GM23338 (cell line): ENCODE measurements around the gene RABGAP1L. TPM values are rescaled to one million over a fixed set of nuclear protein-coding genes. Genes with fewer than 3 reads are reported as not detected.

Experiments used
- ATAC-seq: fragments of 200-7000 bp; cut with Tn5 transposase; 3 replicates; pipeline ENCODE4 v1.9.1; 2020
- DNase-seq: peaks from one replicate; pipeline ENCODE4 v3.0.0-alpha.2; 2015; ENCODE audit warnings: low spot score
- H2AFZ ChIP-seq: fragments of 200-600 bp; sonication (generic); 2 replicates; pipeline ENCODE4 v1.8.0; 2016; ENCODE audit warnings: antibody characterized with exemption, mild to moderate bottlenecking, moderate library complexity
- H3F3A ChIP-seq: fragments of 200-600 bp; sonication (generic); replicated peaks from 2 replicates; pipeline ENCODE4 v1.8.0; 2017; ENCODE audit warnings: antibody characterized with exemption, mixed run types, low read depth
- H3K27ac ChIP-seq: fragments of 200-600 bp; sonication (generic); 2 replicates; pipeline ENCODE4 v1.6.1; 2016; ENCODE audit warnings: low read depth
- H3K27me3 ChIP-seq: fragments of 200-600 bp; sonication (generic); 2 replicates; pipeline ENCODE4 v1.8.0; 2016; ENCODE audit warnings: mild to moderate bottlenecking, mixed run types, moderate library complexity; ENCODE audit not compliant: insufficient read depth
- H3K36me3 ChIP-seq: fragments of 200-600 bp; sonication (generic); 2 replicates; pipeline ENCODE4 v1.8.0; 2016; ENCODE audit warnings: mild to moderate bottlenecking; ENCODE audit not compliant: insufficient read depth
- H3K4me1 ChIP-seq: fragments of 200-600 bp; sonication (generic); 2 replicates; pipeline ENCODE4 v1.8.0; 2016; ENCODE audit warnings: mild to moderate bottlenecking, moderate library complexity; ENCODE audit not compliant: insufficient read depth
- H3K4me2 ChIP-seq: fragments of 200-600 bp; sonication (generic); 2 replicates; pipeline ENCODE4 v1.7.1; 2017; ENCODE audit warnings: mixed run types
- H3K4me3 ChIP-seq: fragments of 200-600 bp; sonication (generic); 2 replicates; pipeline ENCODE4 v1.6.1; 2016; ENCODE audit warnings: mixed run types
- H3K79me2 ChIP-seq: fragments of 200-600 bp; sonication (generic); replicated peaks from 2 replicates; pipeline ENCODE4 v1.8.0; 2017; ENCODE audit warnings: mild to moderate bottlenecking; ENCODE audit not compliant: insufficient read depth
- H3K9me2 ChIP-seq: fragments of 200-600 bp; sonication (generic); 2 replicates; pipeline ENCODE4 v1.8.0; 2017; ENCODE audit not compliant: insufficient read depth
- H4K20me1 ChIP-seq: fragments of 200-600 bp; sonication (generic); replicated peaks from 2 replicates; pipeline ENCODE4 v1.8.0; 2017; ENCODE audit warnings: mild to moderate bottlenecking; ENCODE audit not compliant: insufficient read depth
- H3K27ac Mint-ChIP-seq: 2 replicates; pipeline ENCODE4 v1.8.0; 2020; ENCODE audit warnings: inconsistent platforms, mild to moderate bottlenecking, moderate library complexity, mixed read lengths
- H3K27me3 Mint-ChIP-seq: 3 replicates; pipeline ENCODE4 v1.8.0; 2022; ENCODE audit warnings: low read depth, mild to moderate bottlenecking, moderate library complexity, mixed read lengths, inconsistent platforms; ENCODE audit not compliant: insufficient read depth, poor library complexity
- H3K36me3 Mint-ChIP-seq: 3 replicates; pipeline ENCODE4 v1.8.0; 2021; ENCODE audit warnings: low read depth, mild to moderate bottlenecking, inconsistent platforms, moderate library complexity, mixed read lengths
- H3K4me1 Mint-ChIP-seq: 3 replicates; pipeline ENCODE4 v1.8.0; 2020; ENCODE audit warnings: mild to moderate bottlenecking, inconsistent platforms, mixed read lengths
- H3K4me3 Mint-ChIP-seq: 3 replicates; pipeline ENCODE4 v1.8.0; 2021; ENCODE audit warnings: moderate library complexity, mild to moderate bottlenecking, inconsistent platforms, mixed read lengths
- H3K9me3 Mint-ChIP-seq: 3 replicates; pipeline ENCODE4 v1.8.0; 2020; ENCODE audit warnings: moderate library complexity, mild to moderate bottlenecking, inconsistent platforms, mixed read lengths
- CTCF ChIP-seq, 2 experiments: fragments of 200-600 bp in 1 of 2; sonication (generic) in 1 of 2; conservative IDR thresholded peaks; 2 replicates each; pipeline versions ENCODE4 v1.5.1 to v1.6.1; 2016 to 2017; ENCODE audit warnings: antibody characterized with exemption in 2 of 2, low read depth in 2 of 2, mild to moderate bottlenecking in 2 of 2, moderate library complexity in 1 of 2
- EZH2 ChIP-seq: fragments of 200-600 bp; sonication (generic); IDR thresholded peaks from one replicate; pipeline ENCODE4 v1.8.0; 2017; ENCODE audit warnings: antibody characterized with exemption, mild to moderate bottlenecking, low read depth; ENCODE audit not compliant: unreplicated experiment
- EZH2phosphoT487 ChIP-seq: fragments of 200-600 bp; sonication (generic); IDR thresholded peaks from one replicate; pipeline ENCODE4 v1.8.1; 2018; ENCODE audit warnings: antibody characterized with exemption; ENCODE audit not compliant: unreplicated experiment
- JUNB ChIP-seq: IDR thresholded peaks from one replicate; pipeline ENCODE4 v1.6.1; 2016; ENCODE audit warnings: antibody characterized with exemption; ENCODE audit not compliant: unreplicated experiment
- REST ChIP-seq: IDR thresholded peaks from one replicate; pipeline ENCODE4 v1.6.1; 2018; ENCODE audit warnings: antibody characterized with exemption; ENCODE audit not compliant: unreplicated experiment
- ZNF114 ChIP-seq: fragments of 250-450 bp; sonication (Bioruptor Pico); IDR thresholded peaks from 2 replicates; pipeline ENCODE4 v1.5.0; 2020; ENCODE audit warnings: mild to moderate bottlenecking, moderate library complexity
- ZNF331 ChIP-seq: fragments of 250-450 bp; sonication (Bioruptor Pico); IDR thresholded peaks from 2 replicates; pipeline ENCODE4 v1.5.0; 2020; ENCODE audit warnings: low read depth, mild to moderate bottlenecking, moderate library complexity
- polyA plus RNA-seq: library from polyadenylated mRNA; unstranded; fragments of >200 nt; fragmentation: Nextera tagmentation; extraction: Ambion mirVana; gene quantifications from 2 replicates; pipeline ENCODE4 v1.2.1, GENCODE V29; 2016
- total RNA-seq: library from RNA; depleted of rRNA; stranded (reverse); fragments of >200 nt; shearing (Covaris generic); gene quantifications from 2 replicates; pipeline ENCODE4 v1.2.3, GENCODE V29; 2014
- TF ChIP-seq, protein P1 (sequence below): fragments of 250-450 bp; sonication (Bioruptor Pico); IDR thresholded peaks from 2 replicates; pipeline ENCODE4 v1.5.0; 2020; ENCODE audit warnings: mild to moderate bottlenecking, moderate library complexity

RABGAP1L gene
- total and polyA plus RNA-seq, 2 experiments from 2014 or later, result 83.2 to 136 TPM

GRCh38 chr1:174880171-174880570 is 720.9 kb downstream of the RABGAP1L start:
- peaks cover 38% of the 10 kb centered on the region for H3K4me1 Mint-ChIP-seq
- Histone ChIP-seq H3K27ac (no peak overlapping the region), H3F3A (0 out of 2 replicates have a peak, but pooled peaks cover 7% of the 10 kb centered on the region), H3K9me2 (no peaks in the 10 kb centered on the region), H3K4me1 (peaks cover 28% of the 10 kb centered on the region), H3K79me2 (peaks cover 100% of the 10 kb centered on the region), H3K36me3 (peaks cover 31% of the 10 kb centered on the region; the same call in 1 of the 2 replicates), H3K4me3 (no peak overlapping the region), H2AFZ (no peak overlapping the region), H3K4me2 (no peak overlapping the region), H4K20me1 (peaks cover 29% of the 10 kb centered on the region), H3K27me3 (no peaks in the 10 kb centered on the region)
- H3K4me3 Mint-ChIP-seq, result no peak overlapping the region
- DNase-seq (no peak), ATAC-seq (no peak)
- H3K27ac Mint-ChIP-seq, result no peak overlapping the region
- H3K9me3 Mint-ChIP-seq, result no peaks in the 10 kb centered on the region
- TF ChIP-seq JUNB, result no peak
- no peak for TF ChIP-seq EZH2
- no peak for TF ChIP-seq REST
- TF ChIP-seq, protein P1, sequence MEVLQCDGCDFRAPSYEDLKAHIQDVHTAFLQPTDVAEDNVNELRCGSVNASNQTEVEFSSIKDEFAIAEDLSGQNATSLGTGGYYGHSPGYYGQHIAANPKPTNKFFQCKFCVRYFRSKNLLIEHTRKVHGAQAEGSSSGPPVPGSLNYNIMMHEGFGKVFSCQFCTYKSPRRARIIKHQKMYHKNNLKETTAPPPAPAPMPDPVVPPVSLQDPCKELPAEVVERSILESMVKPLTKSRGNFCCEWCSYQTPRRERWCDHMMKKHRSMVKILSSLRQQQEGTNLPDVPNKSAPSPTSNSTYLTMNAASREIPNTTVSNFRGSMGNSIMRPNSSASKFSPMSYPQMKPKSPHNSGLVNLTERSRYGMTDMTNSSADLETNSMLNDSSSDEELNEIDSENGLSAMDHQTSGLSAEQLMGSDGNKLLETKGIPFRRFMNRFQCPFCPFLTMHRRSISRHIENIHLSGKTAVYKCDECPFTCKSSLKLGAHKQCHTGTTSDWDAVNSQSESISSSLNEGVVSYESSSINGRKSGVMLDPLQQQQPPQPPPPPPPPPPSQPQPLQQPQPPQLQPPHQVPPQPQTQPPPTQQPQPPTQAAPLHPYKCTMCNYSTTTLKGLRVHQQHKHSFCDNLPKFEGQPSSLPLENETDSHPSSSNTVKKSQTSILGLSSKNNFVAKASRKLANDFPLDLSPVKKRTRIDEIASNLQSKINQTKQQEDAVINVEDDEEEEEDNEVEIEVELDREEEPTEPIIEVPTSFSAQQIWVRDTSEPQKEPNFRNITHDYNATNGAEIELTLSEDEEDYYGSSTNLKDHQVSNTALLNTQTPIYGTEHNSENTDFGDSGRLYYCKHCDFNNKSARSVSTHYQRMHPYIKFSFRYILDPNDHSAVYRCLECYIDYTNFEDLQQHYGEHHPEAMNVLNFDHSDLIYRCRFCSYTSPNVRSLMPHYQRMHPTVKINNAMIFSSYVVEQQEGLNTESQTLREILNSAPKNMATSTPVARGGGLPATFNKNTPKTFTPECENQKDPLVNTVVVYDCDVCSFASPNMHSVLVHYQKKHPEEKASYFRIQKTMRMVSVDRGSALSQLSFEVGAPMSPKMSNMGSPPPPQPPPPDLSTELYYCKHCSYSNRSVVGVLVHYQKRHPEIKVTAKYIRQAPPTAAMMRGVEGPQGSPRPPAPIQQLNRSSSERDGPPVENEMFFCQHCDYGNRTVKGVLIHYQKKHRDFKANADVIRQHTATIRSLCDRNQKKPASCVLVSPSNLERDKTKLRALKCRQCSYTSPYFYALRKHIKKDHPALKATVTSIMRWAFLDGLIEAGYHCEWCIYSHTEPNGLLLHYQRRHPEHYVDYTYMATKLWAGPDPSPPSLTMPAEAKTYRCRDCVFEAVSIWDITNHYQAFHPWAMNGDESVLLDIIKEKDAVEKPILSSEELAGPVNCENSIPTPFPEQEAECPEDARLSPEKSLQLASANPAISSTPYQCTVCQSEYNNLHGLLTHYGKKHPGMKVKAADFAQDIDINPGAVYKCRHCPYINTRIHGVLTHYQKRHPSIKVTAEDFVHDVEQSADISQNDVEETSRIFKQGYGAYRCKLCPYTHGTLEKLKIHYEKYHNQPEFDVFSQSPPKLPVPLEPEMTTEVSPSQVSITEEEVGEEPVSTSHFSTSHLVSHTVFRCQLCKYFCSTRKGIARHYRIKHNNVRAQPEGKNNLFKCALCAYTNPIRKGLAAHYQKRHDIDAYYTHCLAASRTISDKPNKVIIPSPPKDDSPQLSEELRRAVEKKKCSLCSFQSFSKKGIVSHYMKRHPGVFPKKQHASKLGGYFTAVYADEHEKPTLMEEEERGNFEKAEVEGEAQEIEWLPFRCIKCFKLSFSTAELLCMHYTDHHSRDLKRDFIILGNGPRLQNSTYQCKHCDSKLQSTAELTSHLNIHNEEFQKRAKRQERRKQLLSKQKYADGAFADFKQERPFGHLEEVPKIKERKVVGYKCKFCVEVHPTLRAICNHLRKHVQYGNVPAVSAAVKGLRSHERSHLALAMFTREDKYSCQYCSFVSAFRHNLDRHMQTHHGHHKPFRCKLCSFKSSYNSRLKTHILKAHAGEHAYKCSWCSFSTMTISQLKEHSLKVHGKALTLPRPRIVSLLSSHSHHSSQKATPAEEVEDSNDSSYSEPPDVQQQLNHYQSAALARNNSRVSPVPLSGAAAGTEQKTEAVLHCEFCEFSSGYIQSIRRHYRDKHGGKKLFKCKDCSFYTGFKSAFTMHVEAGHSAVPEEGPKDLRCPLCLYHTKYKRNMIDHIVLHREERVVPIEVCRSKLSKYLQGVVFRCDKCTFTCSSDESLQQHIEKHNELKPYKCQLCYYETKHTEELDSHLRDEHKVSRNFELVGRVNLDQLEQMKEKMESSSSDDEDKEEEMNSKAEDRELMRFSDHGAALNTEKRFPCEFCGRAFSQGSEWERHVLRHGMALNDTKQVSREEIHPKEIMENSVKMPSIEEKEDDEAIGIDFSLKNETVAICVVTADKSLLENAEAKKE, result no peak
- TF ChIP-seq EZH2phosphoT487, result no peak
- TF ChIP-seq CTCF (conservative IDR thresholded peaks at IDR 0.05; ENCODE audit: low read depth in 2 of 2), result no peak
- no peak for TF ChIP-seq ZNF114
- no peak for TF ChIP-seq ZNF331
- H3K36me3 Mint-ChIP-seq, result peaks cover 84% of the 10 kb centered on the region
- no peaks in the 10 kb centered on the region for H3K27me3 Mint-ChIP-seq
